ENCODE results near the gene KCNJ16.

DNA sequence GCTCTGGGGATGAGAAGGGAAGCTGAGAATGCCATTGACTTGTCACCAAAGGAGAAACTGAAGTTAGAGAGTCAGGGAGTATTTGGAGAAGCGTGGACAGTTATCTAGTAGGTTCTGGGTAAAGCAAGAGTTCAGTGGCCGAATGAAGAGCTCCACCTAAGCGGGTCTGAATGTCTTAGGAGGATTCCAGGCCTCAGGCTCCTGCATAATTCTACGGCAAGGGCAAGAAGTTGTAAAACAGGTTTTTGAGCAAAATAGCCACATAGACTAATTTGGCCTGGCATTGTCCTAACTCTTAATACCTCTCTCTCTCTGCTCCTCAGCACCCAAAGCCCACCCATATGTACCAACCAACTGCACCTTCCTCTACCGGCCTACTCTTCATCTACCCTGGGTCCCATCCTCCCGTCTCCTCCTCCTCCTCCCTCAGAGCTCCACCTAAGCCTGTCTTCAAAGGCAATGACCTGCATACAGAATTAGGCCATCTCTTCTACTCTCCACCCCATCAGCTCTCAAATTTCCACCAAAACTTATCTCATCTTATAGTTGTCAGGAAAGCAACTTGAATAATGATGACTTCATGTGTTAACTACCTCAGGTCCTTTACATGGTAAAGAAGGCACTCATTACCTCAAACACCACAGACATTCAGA is 52.3 kb downstream of the KCNJ16 start:
- TF ChIP-seq, protein P1, sequence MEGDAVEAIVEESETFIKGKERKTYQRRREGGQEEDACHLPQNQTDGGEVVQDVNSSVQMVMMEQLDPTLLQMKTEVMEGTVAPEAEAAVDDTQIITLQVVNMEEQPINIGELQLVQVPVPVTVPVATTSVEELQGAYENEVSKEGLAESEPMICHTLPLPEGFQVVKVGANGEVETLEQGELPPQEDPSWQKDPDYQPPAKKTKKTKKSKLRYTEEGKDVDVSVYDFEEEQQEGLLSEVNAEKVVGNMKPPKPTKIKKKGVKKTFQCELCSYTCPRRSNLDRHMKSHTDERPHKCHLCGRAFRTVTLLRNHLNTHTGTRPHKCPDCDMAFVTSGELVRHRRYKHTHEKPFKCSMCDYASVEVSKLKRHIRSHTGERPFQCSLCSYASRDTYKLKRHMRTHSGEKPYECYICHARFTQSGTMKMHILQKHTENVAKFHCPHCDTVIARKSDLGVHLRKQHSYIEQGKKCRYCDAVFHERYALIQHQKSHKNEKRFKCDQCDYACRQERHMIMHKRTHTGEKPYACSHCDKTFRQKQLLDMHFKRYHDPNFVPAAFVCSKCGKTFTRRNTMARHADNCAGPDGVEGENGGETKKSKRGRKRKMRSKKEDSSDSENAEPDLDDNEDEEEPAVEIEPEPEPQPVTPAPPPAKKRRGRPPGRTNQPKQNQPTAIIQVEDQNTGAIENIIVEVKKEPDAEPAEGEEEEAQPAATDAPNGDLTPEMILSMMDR (IDR thresholded peaks at IDR 0.05 in 4 of 5, conservative IDR thresholded peaks at IDR 0.05 in 1 of 5) = no peak
- no peak for TF ChIP-seq POLR2A (IDR thresholded peaks at IDR 0.05)

All from gastrocnemius medialis (tissue), 4 donors.